HL-60 (cell line): ENCODE data around the gene GGA2.

Experiments
- DNase-seq, 2 experiments: peaks; one replicate each; pipeline ENCODE4 v3.0.0-alpha.2; 2010 to 2020; ENCODE audit warnings: low read depth in 1 of 2, low spot score in 1 of 2
- H3K27ac ChIP-seq: fragments of 250-450 bp; sonication (Bioruptor Pico); replicated peaks from 2 replicates; pipeline ENCODE4 v1.5.1; 2020; ENCODE audit warnings: mild to moderate bottlenecking, moderate library complexity
- H3K27me3 ChIP-seq: fragments of 250-450 bp; sonication (Bioruptor Pico); 2 replicates; pipeline ENCODE4 v1.5.1; 2021; ENCODE audit warnings: mild to moderate bottlenecking, moderate library complexity; ENCODE audit not compliant: insufficient read depth, poor library complexity, severe bottlenecking
- H3K4me3 ChIP-seq: replicated peaks from 2 replicates; pipeline ENCODE4 v1.5.1; 2011; ENCODE audit warnings: mild to moderate bottlenecking, control low read depth, low read length; ENCODE audit not compliant: insufficient read depth
- GABPA ChIP-seq: IDR thresholded peaks from 2 replicates; pipeline ENCODE4 v1.6.1; 2012; ENCODE audit warnings: low read depth
- POLR2AphosphoS5 ChIP-seq: IDR thresholded peaks from 2 replicates; pipeline ENCODE4 v1.6.1; 2012; ENCODE audit warnings: low read depth
- SPI1 ChIP-seq: IDR thresholded peaks from 2 replicates; pipeline ENCODE4 v1.6.1; 2012; ENCODE audit warnings: low read depth, mild to moderate bottlenecking, borderline replicate concordance
- TF ChIP-seq, protein P1 (sequence below): IDR thresholded peaks from one replicate; pipeline ENCODE4 v1.5.1; 2011; ENCODE audit warnings: low read length, control low read depth, inconsistent platforms; ENCODE audit not compliant: insufficient read depth
- TF ChIP-seq, protein P2 (sequence below): IDR thresholded peaks from 2 replicates; pipeline ENCODE4 v1.6.1; 2012; ENCODE audit warnings: low read depth; ENCODE audit not compliant: insufficient replicate concordance

GGA2 gene

DNA sequence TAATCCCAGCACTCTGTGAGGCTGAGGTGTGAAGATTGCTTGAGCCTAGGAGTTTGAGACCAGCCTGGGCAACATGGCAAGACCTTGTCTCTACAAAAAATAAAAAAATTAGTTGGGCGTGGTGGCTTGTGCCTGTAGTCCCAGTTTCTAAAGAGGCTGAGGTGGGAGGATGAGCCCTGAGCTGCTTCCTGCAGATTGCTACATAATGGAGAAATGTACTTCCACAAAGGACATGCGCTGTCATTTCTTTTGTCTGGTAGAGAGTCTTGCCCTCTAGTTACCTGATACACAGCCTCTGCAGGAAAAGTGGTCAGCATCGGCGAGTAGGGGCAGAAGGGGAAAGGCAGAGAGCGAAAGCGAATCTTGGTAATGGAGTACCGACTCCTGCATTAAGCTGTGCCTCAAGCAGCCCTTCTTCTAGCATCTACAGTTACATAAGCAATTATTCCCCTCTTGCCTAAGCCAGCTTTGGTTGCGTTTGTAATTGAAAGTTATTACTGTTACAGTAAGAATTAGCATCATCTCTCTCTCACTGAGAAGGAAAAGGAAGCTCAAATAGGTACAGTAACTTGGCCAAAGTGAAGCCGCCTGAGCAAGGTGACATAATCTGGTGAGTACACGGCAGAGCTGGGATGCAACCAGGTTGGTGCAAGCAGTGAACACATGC is 18.5 kb upstream of the GGA2 start:
- Histone ChIP-seq H3K27ac (peak overlapping the region; percentile 16), H3K27me3 (no peaks in the 10 kb centered on the region), H3K4me3 (no peak overlapping the region)
- DNase-seq = peak in 1 of 2 experiments; percentile 33
- TF ChIP-seq SPI1 (no peak), GABPA (no peak), POLR2AphosphoS5 (no peak)
- TF ChIP-seq, protein P1, sequence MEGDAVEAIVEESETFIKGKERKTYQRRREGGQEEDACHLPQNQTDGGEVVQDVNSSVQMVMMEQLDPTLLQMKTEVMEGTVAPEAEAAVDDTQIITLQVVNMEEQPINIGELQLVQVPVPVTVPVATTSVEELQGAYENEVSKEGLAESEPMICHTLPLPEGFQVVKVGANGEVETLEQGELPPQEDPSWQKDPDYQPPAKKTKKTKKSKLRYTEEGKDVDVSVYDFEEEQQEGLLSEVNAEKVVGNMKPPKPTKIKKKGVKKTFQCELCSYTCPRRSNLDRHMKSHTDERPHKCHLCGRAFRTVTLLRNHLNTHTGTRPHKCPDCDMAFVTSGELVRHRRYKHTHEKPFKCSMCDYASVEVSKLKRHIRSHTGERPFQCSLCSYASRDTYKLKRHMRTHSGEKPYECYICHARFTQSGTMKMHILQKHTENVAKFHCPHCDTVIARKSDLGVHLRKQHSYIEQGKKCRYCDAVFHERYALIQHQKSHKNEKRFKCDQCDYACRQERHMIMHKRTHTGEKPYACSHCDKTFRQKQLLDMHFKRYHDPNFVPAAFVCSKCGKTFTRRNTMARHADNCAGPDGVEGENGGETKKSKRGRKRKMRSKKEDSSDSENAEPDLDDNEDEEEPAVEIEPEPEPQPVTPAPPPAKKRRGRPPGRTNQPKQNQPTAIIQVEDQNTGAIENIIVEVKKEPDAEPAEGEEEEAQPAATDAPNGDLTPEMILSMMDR = no peak
- TF ChIP-seq, protein P2, sequence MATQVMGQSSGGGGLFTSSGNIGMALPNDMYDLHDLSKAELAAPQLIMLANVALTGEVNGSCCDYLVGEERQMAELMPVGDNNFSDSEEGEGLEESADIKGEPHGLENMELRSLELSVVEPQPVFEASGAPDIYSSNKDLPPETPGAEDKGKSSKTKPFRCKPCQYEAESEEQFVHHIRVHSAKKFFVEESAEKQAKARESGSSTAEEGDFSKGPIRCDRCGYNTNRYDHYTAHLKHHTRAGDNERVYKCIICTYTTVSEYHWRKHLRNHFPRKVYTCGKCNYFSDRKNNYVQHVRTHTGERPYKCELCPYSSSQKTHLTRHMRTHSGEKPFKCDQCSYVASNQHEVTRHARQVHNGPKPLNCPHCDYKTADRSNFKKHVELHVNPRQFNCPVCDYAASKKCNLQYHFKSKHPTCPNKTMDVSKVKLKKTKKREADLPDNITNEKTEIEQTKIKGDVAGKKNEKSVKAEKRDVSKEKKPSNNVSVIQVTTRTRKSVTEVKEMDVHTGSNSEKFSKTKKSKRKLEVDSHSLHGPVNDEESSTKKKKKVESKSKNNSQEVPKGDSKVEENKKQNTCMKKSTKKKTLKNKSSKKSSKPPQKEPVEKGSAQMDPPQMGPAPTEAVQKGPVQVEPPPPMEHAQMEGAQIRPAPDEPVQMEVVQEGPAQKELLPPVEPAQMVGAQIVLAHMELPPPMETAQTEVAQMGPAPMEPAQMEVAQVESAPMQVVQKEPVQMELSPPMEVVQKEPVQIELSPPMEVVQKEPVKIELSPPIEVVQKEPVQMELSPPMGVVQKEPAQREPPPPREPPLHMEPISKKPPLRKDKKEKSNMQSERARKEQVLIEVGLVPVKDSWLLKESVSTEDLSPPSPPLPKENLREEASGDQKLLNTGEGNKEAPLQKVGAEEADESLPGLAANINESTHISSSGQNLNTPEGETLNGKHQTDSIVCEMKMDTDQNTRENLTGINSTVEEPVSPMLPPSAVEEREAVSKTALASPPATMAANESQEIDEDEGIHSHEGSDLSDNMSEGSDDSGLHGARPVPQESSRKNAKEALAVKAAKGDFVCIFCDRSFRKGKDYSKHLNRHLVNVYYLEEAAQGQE = no peak

DNA sequence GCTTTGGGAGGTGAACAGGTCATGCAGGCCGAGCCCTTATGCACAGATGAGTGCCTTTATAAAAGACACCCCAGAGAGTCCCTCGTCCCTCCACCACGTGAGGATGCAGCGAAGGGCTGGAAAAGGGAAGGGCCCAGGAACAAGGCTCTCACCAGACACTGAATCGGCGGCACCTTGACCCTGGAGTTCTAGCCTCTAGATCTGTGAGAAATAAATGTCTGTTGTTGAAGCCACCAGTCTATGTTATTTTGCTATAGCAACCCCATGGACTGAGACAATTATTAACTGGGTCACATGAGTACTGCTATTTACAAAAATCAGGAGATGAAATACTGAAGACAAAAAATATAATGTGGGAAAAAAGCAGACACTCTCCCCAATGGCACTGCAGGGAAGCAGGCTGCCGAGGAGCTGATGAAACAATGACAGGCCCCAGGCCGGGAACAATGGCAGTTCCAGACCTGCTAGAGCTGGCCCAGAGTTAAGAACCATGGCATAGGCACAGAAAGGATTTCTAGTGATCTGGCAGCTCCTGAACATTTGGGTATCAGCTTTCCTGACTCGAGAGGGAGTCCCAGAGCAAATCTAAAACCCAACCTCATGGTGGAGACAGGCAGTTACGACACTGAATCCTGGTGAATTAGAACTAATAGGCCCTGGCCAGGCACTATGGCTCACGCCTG is 17.8 kb upstream of the GGA2 start:
- Histone ChIP-seq H3K4me3 (no peak overlapping the region), H3K27me3 (no peaks in the 10 kb centered on the region), H3K27ac (peak overlapping the region; percentile 16; the same call in 1 of the 2 replicates)
- TF ChIP-seq GABPA = no peak
- TF ChIP-seq SPI1 = no peak
- no peak for TF ChIP-seq POLR2AphosphoS5
- TF ChIP-seq, protein P2 = no peak
- TF ChIP-seq, protein P1 = no peak
- no peak for DNase-seq

DNA sequence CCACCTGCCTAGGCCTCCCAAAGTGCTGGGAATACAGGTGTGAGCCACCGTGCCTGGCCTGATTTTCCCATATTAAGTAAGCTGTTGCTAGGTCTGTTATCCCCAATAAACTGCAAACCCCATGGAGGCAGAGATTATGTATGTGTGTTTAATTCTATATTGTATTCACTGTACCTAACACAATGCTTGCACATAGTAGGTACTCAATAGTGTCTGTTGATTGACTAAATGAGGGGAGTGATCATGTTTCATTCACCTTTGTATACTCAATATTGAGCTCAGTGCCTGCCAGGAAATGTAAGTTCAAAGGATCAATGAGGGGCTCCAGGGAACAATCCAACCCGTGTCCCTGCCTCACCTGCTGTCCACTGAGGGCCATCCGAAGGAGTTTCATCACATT is 14.6 kb upstream of the GGA2 start:
- no peak overlapping the region for H3K4me3 ChIP-seq
- no peak overlapping the region for H3K27ac ChIP-seq
- DNase-seq = no peak
- H3K27me3 ChIP-seq = no peaks in the 10 kb centered on the region
- TF ChIP-seq, protein P2 = no peak
- TF ChIP-seq, protein P1 = no peak
- TF ChIP-seq GABPA = no peak
- no peak for TF ChIP-seq POLR2AphosphoS5
- no peak for TF ChIP-seq SPI1
